ENCODE data around the gene ZBTB46. TPM values are rescaled to one million over a fixed set of nuclear protein-coding genes. Genes with fewer than 3 reads are reported as not detected.

ZBTB46 gene
- total RNA-seq, 3 donors from 2014 or later: 8.2 to 18.7 (median 10.7) TPM

GRCh38 chr20:63772781-63773518 is 58.1 kb downstream of the ZBTB46 start:
- Histone ChIP-seq H3K27me3 (no peaks in the 10 kb centered on the region), H3K4me3 (peak overlapping the region in 1 of 3 donors; percentile 15), H3K36me3 (no peaks in the 10 kb centered on the region), H3K27ac (peak overlapping the region in 1 of 2 donors; percentile 43), H3K9me3 (no peaks in the 10 kb centered on the region), H3K4me1 (no peaks in the 10 kb centered on the region)
- intact Hi-C loops (cut with DNase I; ENCODE audit: low total_unique reads): no loop called here
- TF ChIP-seq POLR2AphosphoS5 (IDR thresholded peaks at IDR 0.05): no peak
- TF ChIP-seq POLR2A (IDR thresholded peaks at IDR 0.05): no peak
- TF ChIP-seq CTCF (IDR thresholded peaks at IDR 0.05): no peak
- no peak for DNase-seq (ENCODE audit: low spot score in 2 of 2)

- Histone ChIP-seq H3K4me3 (no peak overlapping the region), H3K27ac (no peak overlapping the region), H3K4me1 (no peaks in the 10 kb centered on the region), H3K9me3 (no peaks in the 10 kb centered on the region), H3K27me3 (no peaks in the 10 kb centered on the region), H3K36me3 (no peaks in the 10 kb centered on the region)
- DNase-seq (ENCODE audit: low spot score in 2 of 2): no peak
- no peak for TF ChIP-seq POLR2A (IDR thresholded peaks at IDR 0.05)
- intact Hi-C loops (cut with DNase I; ENCODE audit: low total_unique reads): no loop called here
These were observed 59.9 kb downstream of the ZBTB46 start for GRCh38 chr20:63771046-63771707.

- intact Hi-C loops (cut with DNase I; ENCODE audit: low total_unique reads): no loop called here
- DNase-seq (ENCODE audit: low spot score in 2 of 2): no peak
- Histone ChIP-seq H3K4me1 (no peaks in the 10 kb centered on the region), H3K4me3 (no peak overlapping the region), H3K9me3 (no peaks in the 10 kb centered on the region), H3K27me3 (no peaks in the 10 kb centered on the region), H3K36me3 (no peaks in the 10 kb centered on the region), H3K27ac (no peak overlapping the region)
- no peak for TF ChIP-seq CTCF (IDR thresholded peaks at IDR 0.05)
- no peak for TF ChIP-seq POLR2A (IDR thresholded peaks at IDR 0.05)
- no peak for TF ChIP-seq POLR2AphosphoS5 (IDR thresholded peaks at IDR 0.05)
These were observed 61.1 kb downstream of the ZBTB46 start for GRCh38 chr20:63769891-63770474.

- no peak for TF ChIP-seq POLR2A (IDR thresholded peaks at IDR 0.05)
- no peak for TF ChIP-seq CTCF (IDR thresholded peaks at IDR 0.05)
- no peak for TF ChIP-seq POLR2AphosphoS5 (IDR thresholded peaks at IDR 0.05)
- Histone ChIP-seq H3K36me3 (no peaks in the 10 kb centered on the region), H3K27me3 (no peaks in the 10 kb centered on the region), H3K27ac (no peak overlapping the region), H3K9me3 (no peaks in the 10 kb centered on the region), H3K4me3 (no peak overlapping the region), H3K4me1 (no peaks in the 10 kb centered on the region)
- DNase-seq (ENCODE audit: low spot score in 2 of 2): no peak
- intact Hi-C loops (cut with DNase I; ENCODE audit: low total_unique reads): no loop called here
These were observed 62.2 kb downstream of the ZBTB46 start for GRCh38 chr20:63768591-63769515.

- no peak for TF ChIP-seq POLR2AphosphoS5 (IDR thresholded peaks at IDR 0.05)
- TF ChIP-seq CTCF (IDR thresholded peaks at IDR 0.05): no peak
- no peak overlapping the region for H3K27ac ChIP-seq
- H3K4me1 ChIP-seq: no peaks in the 10 kb centered on the region
- no peaks in the 10 kb centered on the region for H3K27me3 ChIP-seq
- DNase-seq (ENCODE audit: low spot score in 2 of 2): no peak
- H3K9me3 ChIP-seq: no peaks in the 10 kb centered on the region
- no peak overlapping the region for H3K4me3 ChIP-seq
- no peaks in the 10 kb centered on the region for H3K36me3 ChIP-seq
- intact Hi-C loops (cut with DNase I; ENCODE audit: low total_unique reads): no loop called here
These were observed 63.2 kb downstream of the ZBTB46 start for GRCh38 chr20:63767886-63768285.
